Measurements from ENCODE around the gene TUBGCP3. TPM values are rescaled to one million over a fixed set of nuclear protein-coding genes. Genes with fewer than 3 reads are reported as not detected.

The TUBGCP3 gene
- total and polyA plus RNA-seq, 4 donors, result 10.9 to 40.2 (median 26.9) TPM

- Histone ChIP-seq H3K27me3 (ENCODE audit: control insufficient read depth in 3 of 3, insufficient read depth in 3 of 3, low read length in 2 of 3) (peaks cover 11 to 19% (median 18%) of the 10 kb centered on the region in 3 donors), H3K9me3 (ENCODE audit: control insufficient read depth in 4 of 4, insufficient read depth in 3 of 4, low read length in 3 of 4) (peaks cover 0 to 4% (median 2%) of the 10 kb centered on the region in 4 donors), H3K4me3 (no peak overlapping the region), H3K9ac (ENCODE audit: insufficient read depth in 1 of 2, low read length in 2 of 2) (no peak overlapping the region), H3K4me1 (ENCODE audit: control insufficient read depth in 5 of 5, insufficient read depth in 5 of 5, low read length in 5 of 5) (no peaks in the 10 kb centered on the region), H3K27ac (ENCODE audit: low read depth in 1 of 2, low read length in 1 of 2) (no peak overlapping the region), H3K36me3 (ENCODE audit: control insufficient read depth in 4 of 4, insufficient read depth in 4 of 4, low read length in 4 of 4) (no peaks in the 10 kb centered on the region)
- TF ChIP-seq, protein P1, sequence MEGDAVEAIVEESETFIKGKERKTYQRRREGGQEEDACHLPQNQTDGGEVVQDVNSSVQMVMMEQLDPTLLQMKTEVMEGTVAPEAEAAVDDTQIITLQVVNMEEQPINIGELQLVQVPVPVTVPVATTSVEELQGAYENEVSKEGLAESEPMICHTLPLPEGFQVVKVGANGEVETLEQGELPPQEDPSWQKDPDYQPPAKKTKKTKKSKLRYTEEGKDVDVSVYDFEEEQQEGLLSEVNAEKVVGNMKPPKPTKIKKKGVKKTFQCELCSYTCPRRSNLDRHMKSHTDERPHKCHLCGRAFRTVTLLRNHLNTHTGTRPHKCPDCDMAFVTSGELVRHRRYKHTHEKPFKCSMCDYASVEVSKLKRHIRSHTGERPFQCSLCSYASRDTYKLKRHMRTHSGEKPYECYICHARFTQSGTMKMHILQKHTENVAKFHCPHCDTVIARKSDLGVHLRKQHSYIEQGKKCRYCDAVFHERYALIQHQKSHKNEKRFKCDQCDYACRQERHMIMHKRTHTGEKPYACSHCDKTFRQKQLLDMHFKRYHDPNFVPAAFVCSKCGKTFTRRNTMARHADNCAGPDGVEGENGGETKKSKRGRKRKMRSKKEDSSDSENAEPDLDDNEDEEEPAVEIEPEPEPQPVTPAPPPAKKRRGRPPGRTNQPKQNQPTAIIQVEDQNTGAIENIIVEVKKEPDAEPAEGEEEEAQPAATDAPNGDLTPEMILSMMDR (IDR thresholded peaks at IDR 0.05; ENCODE audit: control extremely low read depth, extremely low read depth), result no peak
- ATAC-seq (ENCODE audit: insufficient read depth, low FRiP score) (no peak), DNase-seq (no peak)
- WGBS, 2 donors, result 87 to 88% methylated on average over 17 of the region's 17 CpGs
Measured at GRCh38 chr13:112441226-112441625, 146.7 kb downstream of the TUBGCP3 start.

- H3K9ac ChIP-seq (ENCODE audit: insufficient read depth in 1 of 2, low read length in 2 of 2), result no peak overlapping the region
- H3K36me3 ChIP-seq (ENCODE audit: control insufficient read depth in 4 of 4, insufficient read depth in 4 of 4, low read length in 4 of 4), result no peaks in the 10 kb centered on the region
- peaks cover 11 to 19% (median 15%) of the 10 kb centered on the region in 3 donors for H3K27me3 ChIP-seq (ENCODE audit: control insufficient read depth in 3 of 3, insufficient read depth in 3 of 3, low read length in 2 of 3)
- DNase-seq (no peak), ATAC-seq (ENCODE audit: insufficient read depth, low FRiP score) (no peak)
- peaks cover 0 to 5% (median 3%) of the 10 kb centered on the region in 4 donors for H3K9me3 ChIP-seq (ENCODE audit: control insufficient read depth in 4 of 4, insufficient read depth in 3 of 4, low read length in 3 of 4)
- H3K4me1 ChIP-seq (ENCODE audit: control insufficient read depth in 5 of 5, insufficient read depth in 5 of 5, low read length in 5 of 5), result no peaks in the 10 kb centered on the region
- no peak overlapping the region for H3K4me3 ChIP-seq
- 53 to 84% methylated on average over 2 of the region's 2 CpGs for WGBS, 2 donors
- no peak overlapping the region for H3K27ac ChIP-seq (ENCODE audit: low read depth in 1 of 2, low read length in 1 of 2)
- TF ChIP-seq, protein P1 (IDR thresholded peaks at IDR 0.05; ENCODE audit: control extremely low read depth, extremely low read depth), result no peak
Measured at GRCh38 chr13:112438515-112438914, 149.4 kb downstream of the TUBGCP3 start.

DNA sequence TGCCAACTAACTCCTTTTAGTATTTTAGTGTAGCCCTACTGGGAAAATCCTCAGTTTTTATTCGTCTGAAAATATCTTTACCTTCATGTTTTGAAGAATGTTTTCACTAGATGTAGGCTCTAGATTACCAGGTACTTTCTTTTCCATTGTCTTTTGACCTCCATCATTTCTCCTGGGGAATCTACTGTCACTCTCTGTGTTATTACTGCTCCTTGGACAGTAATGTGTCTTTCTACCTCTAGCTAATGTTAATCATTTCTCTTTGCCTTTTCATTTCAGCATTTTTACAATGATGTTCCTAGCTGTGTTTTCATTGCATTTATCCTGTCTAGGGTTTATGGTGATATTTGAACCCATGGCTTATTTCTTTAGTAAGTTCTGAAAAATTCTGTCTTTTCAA lies 149.9 kb downstream of the TUBGCP3 start:
- TF ChIP-seq, protein P1 (IDR thresholded peaks at IDR 0.05; ENCODE audit: control extremely low read depth, extremely low read depth), result no peak
- H3K27ac ChIP-seq (ENCODE audit: low read depth in 1 of 2, low read length in 1 of 2), result no peak overlapping the region
- peaks cover 0 to 5% (median 3%) of the 10 kb centered on the region in 4 donors for H3K9me3 ChIP-seq (ENCODE audit: control insufficient read depth in 4 of 4, insufficient read depth in 3 of 4, low read length in 3 of 4)
- WGBS, 2 donors, result 80 to 85% methylated on average over 1 of the region's 1 CpG
- no peak for ATAC-seq (ENCODE audit: insufficient read depth, low FRiP score)
- no peak overlapping the region for H3K4me3 ChIP-seq
- DNase-seq, result no peak
- H3K9ac ChIP-seq (ENCODE audit: insufficient read depth in 1 of 2, low read length in 2 of 2), result no peak overlapping the region
- no peaks in the 10 kb centered on the region for H3K36me3 ChIP-seq (ENCODE audit: control insufficient read depth in 4 of 4, insufficient read depth in 4 of 4, low read length in 4 of 4)
- H3K27me3 ChIP-seq (ENCODE audit: control insufficient read depth in 3 of 3, insufficient read depth in 3 of 3, low read length in 2 of 3), result peaks cover 11 to 15% (median 13%) of the 10 kb centered on the region in 3 donors
- no peaks in the 10 kb centered on the region for H3K4me1 ChIP-seq (ENCODE audit: control insufficient read depth in 5 of 5, insufficient read depth in 5 of 5, low read length in 5 of 5)

DNA sequence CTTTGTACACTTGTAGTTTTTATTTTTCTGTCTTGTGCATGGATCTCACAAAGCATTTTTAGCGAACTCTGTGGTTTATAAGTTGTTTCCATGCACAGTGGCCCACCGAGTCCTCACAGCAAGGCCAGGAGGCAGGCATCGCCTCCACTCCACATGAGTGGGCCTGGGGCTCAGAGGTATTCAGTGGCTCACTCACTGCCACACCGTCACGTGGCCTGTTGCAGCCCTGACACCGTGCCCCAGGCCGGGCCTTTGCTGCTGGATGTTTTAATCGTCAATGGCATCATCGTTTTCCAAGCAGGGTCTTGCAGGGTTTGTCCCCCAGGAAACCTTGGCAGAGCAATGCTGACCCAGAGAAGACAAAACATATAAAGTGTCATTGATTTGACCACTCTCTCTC lies 152.0 kb downstream of the TUBGCP3 start:
- TF ChIP-seq, protein P1 (IDR thresholded peaks at IDR 0.05; ENCODE audit: control extremely low read depth, extremely low read depth), result no peak
- no peak overlapping the region for H3K27ac ChIP-seq (ENCODE audit: low read depth in 1 of 2, low read length in 1 of 2)
- no peaks in the 10 kb centered on the region for H3K4me1 ChIP-seq (ENCODE audit: control insufficient read depth in 5 of 5, insufficient read depth in 5 of 5, low read length in 5 of 5)
- H3K9me3 ChIP-seq (ENCODE audit: control insufficient read depth in 4 of 4, insufficient read depth in 3 of 4, low read length in 3 of 4), result peaks cover 0 to 7% (median 3%) of the 10 kb centered on the region in 4 donors
- WGBS, 2 donors, result 83 to 89% methylated on average over 9 of the region's 9 CpGs
- H3K9ac ChIP-seq (ENCODE audit: insufficient read depth in 1 of 2, low read length in 2 of 2), result no peak overlapping the region
- DNase-seq (no peak), ATAC-seq (ENCODE audit: insufficient read depth, low FRiP score) (no peak)
- H3K36me3 ChIP-seq (ENCODE audit: control insufficient read depth in 4 of 4, insufficient read depth in 4 of 4, low read length in 4 of 4), result no peaks in the 10 kb centered on the region
- no peak overlapping the region for H3K4me3 ChIP-seq
- H3K27me3 ChIP-seq (ENCODE audit: control insufficient read depth in 3 of 3, insufficient read depth in 3 of 3, low read length in 2 of 3), result peaks cover under 1 to 12% (median 6%) of the 10 kb centered on the region in 3 donors
